ENCODE results near the gene ZNF236. TPM values are rescaled to one million over a fixed set of nuclear protein-coding genes. Genes with fewer than 3 reads are reported as not detected.

Gene ZNF236
- total RNA-seq, 4 donors from 2014 or later: 10.1 to 15.8 (median 14.8) TPM

DNA sequence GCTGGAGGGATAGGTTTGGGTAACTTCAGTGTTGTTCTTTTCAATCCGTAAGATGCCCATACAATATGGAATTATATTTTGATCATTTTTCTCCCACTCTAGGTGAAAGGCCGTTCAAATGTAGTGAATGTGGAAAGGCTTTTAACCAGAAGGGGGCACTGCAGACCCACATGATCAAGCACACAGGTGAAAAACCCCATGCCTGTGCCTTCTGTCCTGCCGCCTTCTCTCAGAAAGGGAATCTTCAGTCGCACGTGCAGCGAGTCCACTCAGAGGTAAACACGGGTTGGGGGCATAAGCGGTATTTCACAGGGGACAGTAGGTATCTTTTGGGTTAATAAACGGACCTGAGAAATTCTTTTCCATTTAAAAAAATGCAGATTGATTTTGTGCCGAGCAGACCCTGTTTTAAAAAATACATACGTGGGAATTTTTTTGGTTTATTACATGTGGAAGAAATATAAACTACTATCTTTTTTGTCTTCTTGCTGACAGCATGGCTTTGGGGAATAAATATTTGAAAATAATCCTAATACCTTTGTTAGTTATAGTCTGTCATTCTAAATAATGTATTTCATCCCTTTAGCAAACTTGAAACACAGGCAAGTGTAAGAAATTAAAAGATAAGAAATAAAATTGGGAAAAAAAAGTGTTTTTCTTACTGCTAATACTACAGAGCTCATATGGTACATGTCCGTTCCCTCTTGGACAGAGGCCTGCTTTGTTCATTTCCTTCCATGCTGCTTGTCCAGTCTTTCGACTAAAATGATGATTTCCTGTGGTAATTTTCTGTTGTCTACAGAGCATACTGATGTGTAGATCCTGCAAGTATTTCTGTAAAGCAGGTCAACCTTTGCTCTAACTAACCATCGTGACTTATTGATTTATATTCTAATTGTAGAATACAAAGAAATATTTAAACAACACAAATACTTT, 53.3 kb downstream of the ZNF236 start:
- Histone ChIP-seq H3K27me3 (no peaks in the 10 kb centered on the region), H3K4me1 (peaks cover 0 to 5% (median 0%) of the 10 kb centered on the region in 4 donors), H3K9me3 (no peaks in the 10 kb centered on the region), H3K4me3 (no peak overlapping the region), H3K27ac (replicated peaks in 1 of 4) (no peak overlapping the region), H3K36me3 (peaks cover 8 to 64% (median 37%) of the 10 kb centered on the region in 4 donors)
- DNase-seq (ENCODE audit: extremely low spot score): no peak
- TF ChIP-seq POLR2A (IDR thresholded peaks at IDR 0.05; ENCODE audit: low read depth) (no peak), POLR2AphosphoS5 (IDR thresholded peaks at IDR 0.05) (no peak), EP300 (IDR thresholded peaks at IDR 0.05) (no peak)
- TF ChIP-seq, protein P1, sequence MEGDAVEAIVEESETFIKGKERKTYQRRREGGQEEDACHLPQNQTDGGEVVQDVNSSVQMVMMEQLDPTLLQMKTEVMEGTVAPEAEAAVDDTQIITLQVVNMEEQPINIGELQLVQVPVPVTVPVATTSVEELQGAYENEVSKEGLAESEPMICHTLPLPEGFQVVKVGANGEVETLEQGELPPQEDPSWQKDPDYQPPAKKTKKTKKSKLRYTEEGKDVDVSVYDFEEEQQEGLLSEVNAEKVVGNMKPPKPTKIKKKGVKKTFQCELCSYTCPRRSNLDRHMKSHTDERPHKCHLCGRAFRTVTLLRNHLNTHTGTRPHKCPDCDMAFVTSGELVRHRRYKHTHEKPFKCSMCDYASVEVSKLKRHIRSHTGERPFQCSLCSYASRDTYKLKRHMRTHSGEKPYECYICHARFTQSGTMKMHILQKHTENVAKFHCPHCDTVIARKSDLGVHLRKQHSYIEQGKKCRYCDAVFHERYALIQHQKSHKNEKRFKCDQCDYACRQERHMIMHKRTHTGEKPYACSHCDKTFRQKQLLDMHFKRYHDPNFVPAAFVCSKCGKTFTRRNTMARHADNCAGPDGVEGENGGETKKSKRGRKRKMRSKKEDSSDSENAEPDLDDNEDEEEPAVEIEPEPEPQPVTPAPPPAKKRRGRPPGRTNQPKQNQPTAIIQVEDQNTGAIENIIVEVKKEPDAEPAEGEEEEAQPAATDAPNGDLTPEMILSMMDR (IDR thresholded peaks at IDR 0.05): peak; percentile 38 to 65 (median 44)
- intact Hi-C loops (cut with DNase I): loop anchor here (2.0 kb wide), 1 partner anchor 73 kb away; no protein-coding TSS in a partner anchor
- WGBS: 54% methylated on average over 14 of the region's 14 CpGs

DNA sequence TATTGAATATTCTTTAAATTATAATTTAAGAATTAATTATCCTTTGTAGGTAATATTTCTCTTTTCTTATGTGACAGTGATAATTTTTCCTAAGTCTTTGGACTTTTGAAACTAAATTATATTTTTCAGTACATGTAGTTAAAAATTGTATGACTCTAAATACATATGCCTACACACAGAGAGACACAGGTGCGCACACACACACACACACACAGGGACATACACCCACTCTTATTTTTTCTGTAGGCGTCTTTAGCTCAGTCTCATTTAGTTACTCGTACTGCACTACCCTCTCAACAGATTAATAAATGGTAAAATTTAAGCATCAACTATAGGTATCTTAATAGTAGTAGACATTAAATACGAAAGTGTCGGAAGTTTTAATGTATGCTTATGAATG, 56.1 kb downstream of the ZNF236 start:
- intact Hi-C loops (cut with DNase I): no loop called here
- peaks cover 32 to 65% (median 47%) of the 10 kb centered on the region in 4 donors for H3K36me3 ChIP-seq

DNA sequence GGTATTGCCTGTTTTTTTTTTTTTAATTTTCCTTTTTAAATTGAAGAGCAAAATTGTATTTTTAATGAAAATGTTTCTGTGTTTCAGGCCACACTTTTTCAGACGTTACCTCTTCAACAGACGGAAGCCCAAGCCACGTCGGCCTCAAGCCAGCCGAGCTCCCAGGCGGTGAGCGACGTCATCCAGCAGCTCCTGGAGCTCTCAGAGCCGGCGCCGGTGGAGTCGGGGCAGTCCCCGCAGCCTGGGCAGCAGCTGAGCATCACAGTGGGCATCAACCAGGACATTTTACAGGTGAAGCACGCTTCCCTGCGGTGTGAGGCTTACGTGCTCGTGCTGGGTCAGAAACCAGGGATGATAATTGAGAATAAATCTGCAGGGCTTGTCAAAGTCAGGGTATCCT, 57.7 kb downstream of the ZNF236 start:
- Histone ChIP-seq H3K4me3 (no peak overlapping the region), H3K4me1 (peaks cover 0 to 5% (median 0%) of the 10 kb centered on the region in 4 donors), H3K9me3 (no peaks in the 10 kb centered on the region), H3K36me3 (peaks cover 32 to 75% (median 54%) of the 10 kb centered on the region in 4 donors), H3K27me3 (no peaks in the 10 kb centered on the region), H3K27ac (replicated peaks in 1 of 4) (no peak overlapping the region)
- 93% methylated on average over 17 of the region's 17 CpGs for WGBS
- intact Hi-C loops (cut with DNase I): no loop called here
- TF ChIP-seq, protein P1 (IDR thresholded peaks at IDR 0.05): no peak
- TF ChIP-seq EP300 (IDR thresholded peaks at IDR 0.05): no peak
- no peak for TF ChIP-seq POLR2AphosphoS5 (IDR thresholded peaks at IDR 0.05)
- TF ChIP-seq POLR2A (IDR thresholded peaks at IDR 0.05; ENCODE audit: low read depth): no peak
- no peak for DNase-seq (ENCODE audit: extremely low spot score)

More for the DNA sequence above, 56.1 kb downstream of the ZNF236 start:
- Histone ChIP-seq H3K27me3 (no peaks in the 10 kb centered on the region), H3K27ac (replicated peaks in 1 of 4) (no peak overlapping the region), H3K4me1 (peaks cover 0 to 5% (median 0%) of the 10 kb centered on the region in 4 donors), H3K4me3 (no peak overlapping the region), H3K9me3 (no peaks in the 10 kb centered on the region)
- TF ChIP-seq, protein P1 (IDR thresholded peaks at IDR 0.05): no peak
- TF ChIP-seq POLR2A (IDR thresholded peaks at IDR 0.05; ENCODE audit: low read depth): no peak
- no peak for TF ChIP-seq POLR2AphosphoS5 (IDR thresholded peaks at IDR 0.05)
- TF ChIP-seq EP300 (IDR thresholded peaks at IDR 0.05): no peak
- WGBS: 95% methylated on average over 5 of the region's 5 CpGs
- no peak for DNase-seq (ENCODE audit: extremely low spot score)

DNA sequence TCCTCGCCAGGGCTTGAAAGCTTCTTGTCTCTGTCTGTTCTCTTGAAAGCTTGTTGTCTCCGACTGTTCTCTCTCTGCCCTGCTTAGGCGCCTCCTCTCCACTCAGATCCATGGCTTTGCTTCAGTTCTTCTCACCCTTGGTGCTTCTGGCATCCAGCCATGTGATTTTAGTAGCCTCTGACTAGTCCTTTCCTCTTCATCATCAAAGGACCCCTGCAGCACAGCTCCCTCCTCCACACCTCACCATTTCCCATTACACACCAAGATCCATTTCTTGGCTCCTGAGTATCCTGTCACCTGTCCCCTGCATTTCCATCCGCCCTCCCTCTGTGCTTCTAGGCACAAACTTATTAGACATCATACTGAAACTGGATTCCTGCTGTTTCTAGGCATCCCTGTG, 59.4 kb downstream of the ZNF236 start:
- TF ChIP-seq POLR2A (IDR thresholded peaks at IDR 0.05; ENCODE audit: low read depth) (no peak), POLR2AphosphoS5 (IDR thresholded peaks at IDR 0.05) (no peak), EP300 (IDR thresholded peaks at IDR 0.05) (no peak)
- TF ChIP-seq, protein P1 (IDR thresholded peaks at IDR 0.05): no peak
- no peak for DNase-seq (ENCODE audit: extremely low spot score)
- Histone ChIP-seq H3K27ac (replicated peaks in 1 of 4) (no peak overlapping the region), H3K4me1 (no peaks in the 10 kb centered on the region), H3K36me3 (peaks cover 32 to 82% (median 66%) of the 10 kb centered on the region in 4 donors), H3K9me3 (no peaks in the 10 kb centered on the region), H3K27me3 (no peaks in the 10 kb centered on the region), H3K4me3 (no peak overlapping the region)
- intact Hi-C loops (cut with DNase I): no loop called here
- WGBS: 94% methylated on average over 4 of the region's 4 CpGs
